ENCODE results near the gene RCOR2. TPM values are rescaled to one million over a fixed set of nuclear protein-coding genes. Genes with fewer than 3 reads are reported as not detected.

The RCOR2 gene
- total and polyA plus RNA-seq, 2 of the 4 experiments (the other 2 are of a cell fraction) = 0.90 to 2.0 TPM

DNA sequence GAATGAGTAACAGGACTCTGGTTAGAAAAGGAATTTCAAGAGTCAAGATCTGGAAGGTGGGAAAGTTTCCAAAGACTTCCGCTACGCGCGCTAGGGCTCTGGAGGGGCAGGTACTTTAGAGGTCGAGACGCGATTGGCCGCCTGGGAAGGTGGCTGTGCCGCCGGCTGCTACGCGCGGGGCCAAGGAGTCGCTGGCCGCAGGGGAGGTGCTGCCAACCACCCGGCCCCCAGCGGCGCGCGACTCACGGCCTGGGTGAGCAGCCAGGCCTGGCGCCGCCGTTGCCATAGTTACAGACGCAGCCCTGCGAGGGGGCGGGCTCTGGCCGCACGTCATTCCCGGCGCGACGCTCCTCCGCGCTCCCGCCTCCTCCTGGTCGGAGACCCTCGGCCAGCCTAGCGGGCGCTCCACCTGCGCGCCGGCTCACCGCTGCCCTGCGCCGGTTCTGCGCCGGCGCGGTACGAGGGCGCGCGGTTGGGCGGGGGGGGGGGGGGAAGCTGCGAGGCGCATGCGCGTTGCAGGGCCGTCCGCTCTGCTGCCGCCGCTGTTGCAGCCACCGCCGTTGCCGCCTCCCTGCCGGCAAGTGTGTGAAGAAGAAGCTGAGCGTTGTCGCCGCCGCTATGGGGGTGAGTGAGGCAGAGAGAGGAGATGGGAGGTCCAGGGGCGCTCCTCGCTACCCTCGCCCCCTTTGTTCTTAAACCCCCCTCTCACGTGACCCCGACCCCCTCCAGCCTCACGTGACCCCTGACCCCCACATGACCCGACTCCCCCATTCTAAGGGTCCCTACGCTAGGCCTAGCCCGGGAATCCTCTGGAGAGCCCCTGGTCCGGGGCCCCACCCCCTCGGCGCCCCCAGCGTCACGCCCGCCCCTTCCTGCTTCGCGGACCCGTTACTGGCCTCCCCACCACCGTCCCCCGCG lies 21.8 kb upstream of the RCOR2 start, which contains the start of gene NAA40:
Gene NAA40 (plus strand): TSS at position 524 of the 918 bp plus-strand sequence. CDS start 95 bp downstream, at position 619.
- Histone ChIP-seq H4K8ac (ENCODE audit: low read depth in 2 of 2, low read length in 2 of 2) (peak within 1 kb of the TSS; percentile 90 to 96), H3K23ac (ENCODE audit: low read depth, low read length) (peak within 1 kb of the TSS; percentile 81), H3K9ac (ENCODE audit: low read depth, low read length) (peak within 1 kb of the TSS; percentile 91), H3K4me3 (ENCODE audit: insufficient read depth, low read depth, low read length) (peak within 1 kb of the TSS; percentile 90), H3K4me2 (ENCODE audit: low read depth, low read length) (peak within 1 kb of the TSS; percentile 99), H2AK9ac (replicated peaks; ENCODE audit: low read depth, low read length, poor library complexity) (peak within 1 kb of the TSS; percentile 96), H3K9me3 (ENCODE audit: control insufficient read depth, insufficient read depth, low read length) (no peaks in the 10 kb centered on the region), H3K27ac (ENCODE audit: insufficient read depth, low read length) (peak within 1 kb of the TSS; percentile 81), H2BK120ac (ENCODE audit: low read depth, low read length) (peak within 1 kb of the TSS; percentile 13; the same call in 1 of the 2 replicates), H3K4ac (ENCODE audit: low read depth, low read length) (peak within 1 kb of the TSS; percentile 83), H2BK20ac (ENCODE audit: low read depth, low read length) (peak within 1 kb of the TSS; percentile 37; the same call in 1 of the 2 replicates), H4K20me1 (ENCODE audit: insufficient read depth, low read length) (peaks cover 3% of the 10 kb centered on the region; the same call in 1 of the 2 replicates), H3K27me3 (ENCODE audit: control insufficient read depth, insufficient read depth, low read length) (no peaks in the 10 kb centered on the region), H4K5ac (ENCODE audit: low read depth, low read length) (peak within 1 kb of the TSS; percentile 53), H3K36me3 (ENCODE audit: control insufficient read depth, insufficient read depth, low read length) (no peaks in the 10 kb centered on the region), H3K79me1 (ENCODE audit: low read depth in 1 of 2, low read length in 2 of 2) (peaks cover 20 to 41% of the 10 kb centered on the region in 2 experiments), H2AK5ac (ENCODE audit: low read depth, low read length) (peak within 1 kb of the TSS; percentile 79; the same call in 1 of the 2 replicates), H3K4me1 (ENCODE audit: control insufficient read depth, insufficient read depth, low read length) (no peaks in the 10 kb centered on the region), H4K91ac (ENCODE audit: insufficient read depth, low read depth, low read length) (peak within 1 kb of the TSS; percentile 83; the same call in 1 of the 2 replicates), H3K9me1 (ENCODE audit: insufficient read depth, low read length) (no peaks in the 10 kb centered on the region), H3K18ac (ENCODE audit: low read depth, low read length) (peak within 1 kb of the TSS; percentile 36; the same call in 1 of the 2 replicates), H2BK5ac (ENCODE audit: low read depth, low read length, poor library complexity, severe bottlenecking) (peak within 1 kb of the TSS; percentile 59), H2AFZ (replicated peaks; ENCODE audit: low read length, poor library complexity) (peak within 1 kb of the TSS; percentile 98), H3K14ac (replicated peaks; ENCODE audit: low read depth, low read length) (peak within 1 kb of the TSS; percentile 95), H3K56ac (ENCODE audit: extremely low read depth, insufficient read depth, low read length) (peak within 1 kb of the TSS; percentile 53), H2BK15ac (ENCODE audit: low read depth, low read length) (no peak within 1 kb of the TSS; the same call in 2 of the 3 replicates)
- no TSS peak for BruUV-seq (replicated peaks)
- peak; percentile 98 for ATAC-seq (ENCODE audit: low read depth)
- intact Hi-C loops (cut with micrococcal nuclease) (loop anchor here (2.0 kb wide), 1 partner anchor 22 kb away; the partner anchor contains the start of gene RCOR2), dilution Hi-C loops (cut with HindIII; ENCODE audit: low sequenced_read_pairs, unreplicated experiment) (no loop called here), in situ Hi-C loops (cut with MboI; ENCODE audit: low sequenced_read_pairs) (loop anchor here (25.0 kb wide), 1 partner anchor 451 kb away; the partner anchor contains the start of gene PLAAT5)
- POLR2A ChIA-PET (ENCODE audit: unreplicated experiment) = no interaction called here
- 0% methylated on average over 25 of the region's 92 CpGs; no CpG with 5 or more reads in 1 of the 2 experiments for WGBS, 2 experiments (ENCODE audit: extremely low coverage in 2 of 2, insufficient read length in 1 of 2)
- DNase-seq = peak; percentile 94
- CTCF ChIA-PET = no interaction called here
- TF ChIP-seq MAFK (IDR thresholded peaks at IDR 0.05; ENCODE audit: low read depth, low read length) (no peak), FOS (IDR thresholded peaks at IDR 0.05; ENCODE audit: low read depth, low read length) (no peak), MAZ (IDR thresholded peaks at IDR 0.05; ENCODE audit: borderline replicate concordance, low read depth, low read length) (peak; percentile 95), NFE2L2 (IDR thresholded peaks at IDR 0.05; ENCODE audit: low read depth, low read length) (no peak), CTCF (conservative IDR thresholded peaks at IDR 0.05; ENCODE audit: low read depth, low read length) (0 out of 2 replicates have a peak, but pooled peaks have one; percentile 5), RFX5 (IDR thresholded peaks at IDR 0.05; ENCODE audit: low read depth, low read length) (no peak), ELK1 (IDR thresholded peaks at IDR 0.05; ENCODE audit: borderline replicate concordance, low read depth, low read length) (no peak), CEBPB (IDR thresholded peaks at IDR 0.05; ENCODE audit: low read depth, low read length) (no peak), CHD1 (IDR thresholded peaks at IDR 0.05; ENCODE audit: low read depth, low read length) (no peak), BHLHE40 (IDR thresholded peaks at IDR 0.05; ENCODE audit: low read depth, low read length) (peak; percentile 81), RCOR1 (IDR thresholded peaks at IDR 0.05; ENCODE audit: insufficient replicate concordance, low read length) (no peak), POLR2A (IDR thresholded peaks at IDR 0.05; ENCODE audit: low read depth, low read length) (no peak)
- TF ChIP-seq, protein P1, sequence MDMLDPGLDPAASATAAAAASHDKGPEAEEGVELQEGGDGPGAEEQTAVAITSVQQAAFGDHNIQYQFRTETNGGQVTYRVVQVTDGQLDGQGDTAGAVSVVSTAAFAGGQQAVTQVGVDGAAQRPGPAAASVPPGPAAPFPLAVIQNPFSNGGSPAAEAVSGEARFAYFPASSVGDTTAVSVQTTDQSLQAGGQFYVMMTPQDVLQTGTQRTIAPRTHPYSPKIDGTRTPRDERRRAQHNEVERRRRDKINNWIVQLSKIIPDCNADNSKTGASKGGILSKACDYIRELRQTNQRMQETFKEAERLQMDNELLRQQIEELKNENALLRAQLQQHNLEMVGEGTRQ (IDR thresholded peaks at IDR 0.05; ENCODE audit: low read depth, low read length) = peak; percentile 89
